ENCODE results near the gene NTRK3. TPM values are rescaled to one million over a fixed set of nuclear protein-coding genes. Genes with fewer than 3 reads are reported as not detected.

The NTRK3 gene
- total RNA-seq, 2 experiments from 2014 or later = not detected

GRCh38 chr15:87826119-87826747 is 430.3 kb downstream of the NTRK3 start:
- no peak for TF ChIP-seq CTCF (IDR thresholded peaks at IDR 0.05)
- DNase-seq = no peak
- H3K4me1 Mint-ChIP-seq (ENCODE audit: low read depth) = no peaks in the 10 kb centered on the region
- no peaks in the 10 kb centered on the region for H3K36me3 Mint-ChIP-seq (ENCODE audit: low read depth)
- H3K9me3 Mint-ChIP-seq = no peaks in the 10 kb centered on the region
- CTCF ChIA-PET = no interaction called here
- H3K27ac Mint-ChIP-seq = no peak overlapping the region
- H3K4me3 Mint-ChIP-seq = no peak overlapping the region
- POLR2A ChIA-PET = interaction anchor here (0.7 kb wide), 1 partner anchor 109 kb away, joined by 3 read pairs; no protein-coding TSS in a partner anchor
- intact Hi-C loops (cut with micrococcal nuclease) = no loop called here
- peaks cover 4% of the 10 kb centered on the region for H3K27me3 Mint-ChIP-seq
- ATAC-seq = no peak

GRCh38 chr15:87818756-87819155 is 437.8 kb downstream of the NTRK3 start:
- no peak for TF ChIP-seq CTCF (IDR thresholded peaks at IDR 0.05)
- DNase-seq = no peak
- Mint-ChIP-seq H3K36me3 (ENCODE audit: low read depth) (no peaks in the 10 kb centered on the region), H3K4me1 (ENCODE audit: low read depth) (no peaks in the 10 kb centered on the region), H3K4me3 (no peak overlapping the region), H3K9me3 (no peaks in the 10 kb centered on the region), H3K27me3 (no peaks in the 10 kb centered on the region), H3K27ac (no peak overlapping the region)
- POLR2A ChIA-PET = no interaction called here
- no peak for ATAC-seq
- intact Hi-C loops (cut with micrococcal nuclease) = no loop called here
- CTCF ChIA-PET = no interaction called here

- DNase-seq (no peak), ATAC-seq (no peak)
- Mint-ChIP-seq H3K9me3 (no peaks in the 10 kb centered on the region), H3K36me3 (ENCODE audit: low read depth) (no peaks in the 10 kb centered on the region), H3K4me3 (no peak overlapping the region), H3K27ac (no peak overlapping the region), H3K27me3 (no peaks in the 10 kb centered on the region), H3K4me1 (ENCODE audit: low read depth) (no peaks in the 10 kb centered on the region)
- intact Hi-C loops (cut with micrococcal nuclease) = no loop called here
- CTCF ChIA-PET = no interaction called here
- POLR2A ChIA-PET = no interaction called here
- no peak for TF ChIP-seq CTCF (IDR thresholded peaks at IDR 0.05)
These were observed 439.0 kb downstream of the NTRK3 start for GRCh38 chr15:87817553-87817952.

DNA sequence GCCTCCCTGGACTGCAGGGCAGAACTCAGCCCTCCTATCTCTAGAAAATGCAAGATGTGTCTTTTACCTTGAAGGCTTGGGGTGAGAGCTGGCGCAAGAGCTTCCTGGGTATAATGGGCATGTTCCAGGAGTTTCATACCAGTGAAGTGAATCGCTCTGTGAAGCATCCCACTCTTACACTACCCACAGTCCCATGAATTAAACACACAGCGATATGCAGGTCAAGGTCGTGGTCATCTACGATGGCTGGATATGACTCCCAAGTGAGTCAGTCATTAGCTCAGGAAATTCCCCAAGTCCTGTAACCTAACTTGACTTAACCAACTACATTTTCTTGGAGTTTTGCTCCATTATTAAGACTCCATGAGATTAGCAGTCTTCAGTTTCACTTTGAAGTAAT is 439.7 kb downstream of the NTRK3 start:
- no peaks in the 10 kb centered on the region for H3K36me3 Mint-ChIP-seq (ENCODE audit: low read depth)
- ChIA-PET CTCF (no interaction called here), POLR2A (no interaction called here)
- no peaks in the 10 kb centered on the region for H3K9me3 Mint-ChIP-seq
- DNase-seq (no peak), ATAC-seq (no peak)
- no peak for TF ChIP-seq CTCF (IDR thresholded peaks at IDR 0.05)
- H3K4me3 Mint-ChIP-seq = no peak overlapping the region
- H3K4me1 Mint-ChIP-seq (ENCODE audit: low read depth) = no peaks in the 10 kb centered on the region
- no peak overlapping the region for H3K27ac Mint-ChIP-seq
- no peaks in the 10 kb centered on the region for H3K27me3 Mint-ChIP-seq
- intact Hi-C loops (cut with micrococcal nuclease) = no loop called here

GRCh38 chr15:87816016-87816415 is 440.5 kb downstream of the NTRK3 start:
- no peaks in the 10 kb centered on the region for H3K4me1 Mint-ChIP-seq (ENCODE audit: low read depth)
- POLR2A ChIA-PET = no interaction called here
- H3K4me3 Mint-ChIP-seq = no peak overlapping the region
- H3K27me3 Mint-ChIP-seq = no peaks in the 10 kb centered on the region
- no peaks in the 10 kb centered on the region for H3K9me3 Mint-ChIP-seq
- H3K36me3 Mint-ChIP-seq (ENCODE audit: low read depth) = no peaks in the 10 kb centered on the region
- no peak overlapping the region for H3K27ac Mint-ChIP-seq
- intact Hi-C loops (cut with micrococcal nuclease) = no loop called here
- DNase-seq (no peak), ATAC-seq (no peak)
- TF ChIP-seq CTCF (IDR thresholded peaks at IDR 0.05) = no peak
- CTCF ChIA-PET = no interaction called here

Other genes with a start within 250 kb of the NTRK3 start
- gene MRPL46, start 210.6 kb upstream of the NTRK3 start, total RNA-seq = 10 to 100 TPM; 34.4 to 35.0 TPM
- 10 to 100 TPM; 54.3 to 55.4 TPM for gene MRPS11, start 211.0 kb upstream of the NTRK3 start, total RNA-seq